HG03457 (cell line): ENCODE data around the gene MGAT3.
"Not testable (repeated sequence)": the region's sequence is repeated elsewhere in the genome, so short reads cannot be mapped to it uniquely, and the experiment has no call there.

Experiments
- ATAC-seq: cut with Tn5 transposase; IDR thresholded peaks from one replicate; pipeline ENCODE4 v1.9.1; 2021; ENCODE audit warnings: moderate number of reproducible peaks; ENCODE audit not compliant: unreplicated experiment

The MGAT3 gene, protein sequence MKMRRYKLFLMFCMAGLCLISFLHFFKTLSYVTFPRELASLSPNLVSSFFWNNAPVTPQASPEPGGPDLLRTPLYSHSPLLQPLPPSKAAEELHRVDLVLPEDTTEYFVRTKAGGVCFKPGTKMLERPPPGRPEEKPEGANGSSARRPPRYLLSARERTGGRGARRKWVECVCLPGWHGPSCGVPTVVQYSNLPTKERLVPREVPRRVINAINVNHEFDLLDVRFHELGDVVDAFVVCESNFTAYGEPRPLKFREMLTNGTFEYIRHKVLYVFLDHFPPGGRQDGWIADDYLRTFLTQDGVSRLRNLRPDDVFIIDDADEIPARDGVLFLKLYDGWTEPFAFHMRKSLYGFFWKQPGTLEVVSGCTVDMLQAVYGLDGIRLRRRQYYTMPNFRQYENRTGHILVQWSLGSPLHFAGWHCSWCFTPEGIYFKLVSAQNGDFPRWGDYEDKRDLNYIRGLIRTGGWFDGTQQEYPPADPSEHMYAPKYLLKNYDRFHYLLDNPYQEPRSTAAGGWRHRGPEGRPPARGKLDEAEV

DNA sequence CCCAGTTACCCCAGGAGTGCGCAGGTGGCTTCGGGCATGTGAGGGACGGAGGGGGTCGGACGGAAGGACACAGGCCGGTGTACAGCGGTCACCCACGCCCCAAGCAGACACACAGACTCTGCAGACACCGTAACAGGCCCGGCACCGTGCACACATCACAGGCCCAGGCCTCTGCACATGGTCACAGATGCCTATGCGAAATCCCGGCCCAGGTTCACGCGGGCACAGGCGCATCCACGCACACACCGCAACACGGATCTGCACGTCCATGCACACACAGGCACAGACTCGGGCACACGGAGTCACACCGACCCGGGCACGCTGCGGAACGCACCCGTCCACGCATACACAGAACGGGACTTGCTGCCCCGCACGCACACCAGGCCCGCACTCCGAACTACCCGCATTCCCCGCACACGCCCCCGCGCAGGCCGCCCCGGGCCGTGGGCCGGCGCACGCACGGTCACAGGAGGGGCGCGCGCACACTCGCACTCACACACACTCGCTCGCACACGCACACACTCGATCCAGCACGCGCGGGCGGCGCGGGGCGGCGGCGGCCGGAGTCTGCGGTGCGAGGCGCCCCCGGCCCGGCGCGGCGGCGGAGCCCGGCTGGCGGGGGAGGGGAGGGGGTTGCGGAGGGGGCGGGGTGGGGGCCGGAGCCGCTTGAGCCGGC lies at the start of gene MGAT3:
Gene MGAT3, plus strand, starts transcription at position 491 of the 676 bp plus-strand sequence. CDS start 30,336 bp downstream, outside the sequence.
- no peak for ATAC-seq

DNA sequence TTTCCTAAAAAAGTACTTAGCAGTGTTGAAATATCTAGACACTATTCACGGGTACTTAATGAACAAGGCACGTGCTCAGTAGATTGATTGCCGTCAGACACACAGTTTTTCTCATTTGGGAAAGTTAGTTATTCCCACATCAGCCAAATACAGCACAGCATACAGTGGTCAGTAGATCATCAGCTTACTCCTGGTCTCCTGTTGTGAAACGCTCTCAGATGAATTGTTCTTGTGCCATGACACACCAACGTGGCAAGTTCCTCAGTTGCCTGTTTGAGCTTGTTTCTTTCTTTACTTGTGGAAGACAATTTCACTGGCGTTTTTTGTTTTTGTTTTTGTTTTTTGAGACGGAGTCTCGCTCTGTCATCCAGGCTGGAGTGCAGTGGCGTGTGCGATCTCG lies 48.6 kb upstream of the MGAT3 start:
- no peak for ATAC-seq

DNA sequence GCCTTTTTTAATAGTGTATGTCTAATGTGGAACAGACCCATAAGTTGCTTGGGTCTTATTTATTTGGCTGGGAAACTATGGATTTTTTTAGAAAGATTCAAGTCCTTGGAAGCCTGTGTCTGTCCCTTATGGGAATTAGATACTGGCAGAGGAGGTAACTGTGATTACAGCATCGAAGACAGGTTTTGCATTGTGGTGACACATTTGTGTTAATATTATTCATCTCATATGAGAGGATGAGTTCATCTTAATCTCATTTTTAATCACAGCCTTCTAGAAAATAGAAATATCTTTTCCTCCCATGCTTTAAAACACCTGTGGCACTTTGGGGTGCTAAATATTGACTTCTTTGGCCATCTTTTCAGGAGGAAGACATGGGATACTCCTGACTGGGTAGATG lies 48.0 kb upstream of the MGAT3 start:
- ATAC-seq, result no peak

DNA sequence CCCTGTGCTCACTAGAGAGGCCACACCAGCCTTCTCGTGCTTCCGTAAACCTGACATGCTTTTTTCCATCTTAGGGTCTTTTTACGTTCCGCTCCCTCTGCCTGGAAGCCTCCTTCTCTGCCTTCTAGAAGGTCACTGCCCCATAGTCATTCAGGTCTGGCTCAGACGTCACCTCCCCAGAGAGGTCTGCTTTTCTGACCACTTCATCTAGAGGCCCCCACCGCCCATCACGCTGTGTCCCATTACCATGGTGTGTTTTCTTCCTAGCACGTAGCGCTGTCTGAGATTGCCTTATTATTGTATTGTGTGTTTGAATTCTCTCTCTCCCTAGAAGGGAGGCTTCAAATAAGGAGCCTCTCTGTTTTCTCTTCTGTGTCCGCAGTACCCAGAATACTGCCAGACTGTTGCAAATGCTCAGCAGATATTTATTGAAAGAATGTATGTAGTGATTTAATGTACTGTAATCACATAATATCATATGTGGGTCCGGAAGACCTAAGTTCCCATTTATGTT lies 47.2 kb upstream of the MGAT3 start:
- ATAC-seq, result no peak

DNA sequence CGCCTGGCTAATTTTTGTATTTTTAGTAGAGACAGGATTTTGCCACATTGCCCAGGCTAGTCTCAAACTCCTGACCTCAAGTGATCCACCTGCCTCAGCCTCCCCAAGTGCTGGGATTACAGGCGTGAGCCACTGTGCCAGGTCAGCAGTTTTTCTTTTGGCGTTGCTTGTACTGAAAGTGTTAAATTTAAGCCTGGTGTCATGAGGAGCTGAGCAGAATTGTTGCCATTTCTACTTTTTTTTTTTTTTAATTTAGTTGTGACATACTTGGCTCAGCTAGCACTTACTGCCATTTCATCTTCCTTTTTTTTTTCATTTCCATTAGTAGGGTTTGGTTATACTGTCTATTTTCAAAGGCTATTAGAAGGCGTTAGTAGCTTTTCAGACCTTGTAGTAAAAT lies 46.5 kb upstream of the MGAT3 start:
- no peak for ATAC-seq

DNA sequence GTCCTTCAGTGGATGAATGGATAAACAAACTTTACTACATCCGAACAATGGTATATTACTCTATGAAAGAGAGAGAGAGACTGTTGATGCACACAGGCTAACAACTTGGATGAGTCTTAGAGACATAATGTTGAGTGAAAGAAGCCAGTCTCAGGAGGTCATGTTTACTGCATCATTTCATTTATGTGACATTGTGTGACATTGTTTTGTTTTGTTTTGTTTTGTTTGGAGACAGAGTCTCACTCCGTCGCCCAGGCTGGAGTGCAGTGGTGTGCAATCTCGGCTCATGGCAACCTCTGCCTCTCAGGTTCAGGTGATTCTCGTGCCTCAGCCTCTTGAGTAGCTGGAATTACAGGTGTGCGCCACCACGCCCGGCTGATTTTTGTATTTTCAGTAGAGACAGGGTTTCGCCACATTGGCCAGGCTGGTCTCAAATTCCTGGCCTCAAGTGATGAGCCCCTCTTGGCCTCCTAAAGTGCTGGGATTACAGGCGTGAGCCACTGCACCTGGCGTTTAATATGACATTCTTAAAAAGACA lies 44.9 kb upstream of the MGAT3 start:
- ATAC-seq, result not testable (repeated sequence)

DNA sequence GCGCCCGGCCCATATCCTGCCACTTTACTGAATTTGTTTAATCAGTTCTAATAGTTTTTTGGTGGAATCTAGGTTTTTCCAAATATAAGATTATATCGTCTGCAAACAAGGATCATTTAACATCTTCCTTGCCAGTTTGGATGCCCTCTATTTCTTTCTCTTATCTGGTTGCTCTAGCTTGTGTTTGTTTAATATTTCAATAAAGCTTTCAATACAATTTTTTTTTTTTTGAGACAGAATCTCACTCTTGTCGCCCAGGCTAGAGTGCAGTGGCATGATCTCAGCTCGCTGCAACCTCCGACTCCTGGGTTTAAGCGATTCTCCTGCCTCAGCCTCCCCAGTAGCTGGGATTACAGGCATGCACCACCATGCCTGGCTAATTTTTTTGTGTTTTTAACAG lies 43.6 kb upstream of the MGAT3 start:
- ATAC-seq, result not testable (repeated sequence)

DNA sequence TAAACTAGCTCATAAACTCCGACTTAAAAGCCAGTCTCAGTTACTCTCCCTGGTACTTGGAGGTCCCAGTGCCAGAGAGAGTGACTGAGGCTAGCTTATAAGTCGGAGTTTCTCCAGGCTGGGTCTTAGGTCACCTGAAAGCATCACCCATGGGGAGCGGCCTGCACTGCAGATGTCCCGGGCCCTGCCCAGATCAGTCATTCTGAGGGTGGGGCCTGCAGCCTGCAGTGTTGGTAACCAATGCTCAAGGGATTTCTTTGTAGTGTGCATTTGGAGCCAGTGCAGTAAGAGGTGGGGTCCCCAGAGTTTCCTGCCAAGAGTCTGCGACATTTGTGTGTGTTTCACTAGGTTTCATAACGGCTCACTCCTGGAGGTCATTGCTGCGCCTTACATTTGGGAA lies 42.4 kb upstream of the MGAT3 start:
- ATAC-seq, result no peak

DNA sequence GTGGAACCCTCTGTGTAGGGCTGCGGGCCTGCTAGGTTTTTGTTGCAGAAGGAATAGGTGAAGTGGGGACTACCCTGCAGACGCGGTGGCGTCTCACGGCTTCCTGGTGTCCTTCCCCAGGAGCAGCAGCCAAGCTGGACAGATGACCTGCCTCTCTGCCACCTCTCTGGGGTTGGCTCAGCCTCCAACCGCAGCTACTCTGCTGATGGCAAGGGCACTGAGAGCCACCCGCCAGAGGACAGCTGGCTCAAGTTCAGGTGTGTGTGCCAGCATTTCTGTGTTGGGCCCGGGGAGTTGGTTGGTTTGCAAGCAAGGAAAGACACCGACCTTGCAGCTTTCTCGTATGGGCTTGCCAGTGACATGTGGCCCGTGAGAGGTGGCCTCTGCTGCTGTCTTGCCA lies 41.9 kb upstream of the MGAT3 start:
- no peak for ATAC-seq

DNA sequence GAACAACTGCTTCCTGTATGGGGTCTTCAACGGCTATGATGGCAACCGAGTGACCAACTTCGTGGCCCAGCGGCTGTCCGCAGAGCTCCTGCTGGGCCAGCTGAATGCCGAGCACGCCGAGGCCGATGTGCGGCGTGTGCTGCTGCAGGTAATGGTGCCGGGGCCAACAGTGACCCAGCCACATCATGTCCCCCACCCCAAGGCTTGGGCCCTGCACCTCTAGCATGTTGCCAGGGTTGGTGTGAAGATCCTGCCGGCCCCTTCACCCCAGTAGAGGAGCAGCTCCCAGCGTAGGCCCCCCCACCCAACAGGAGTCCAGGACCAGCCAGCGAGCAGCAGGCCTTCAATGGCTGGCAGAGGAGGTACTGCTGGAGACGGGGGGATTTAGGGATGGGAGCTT lies 41.3 kb upstream of the MGAT3 start:
- ATAC-seq, result no peak

DNA sequence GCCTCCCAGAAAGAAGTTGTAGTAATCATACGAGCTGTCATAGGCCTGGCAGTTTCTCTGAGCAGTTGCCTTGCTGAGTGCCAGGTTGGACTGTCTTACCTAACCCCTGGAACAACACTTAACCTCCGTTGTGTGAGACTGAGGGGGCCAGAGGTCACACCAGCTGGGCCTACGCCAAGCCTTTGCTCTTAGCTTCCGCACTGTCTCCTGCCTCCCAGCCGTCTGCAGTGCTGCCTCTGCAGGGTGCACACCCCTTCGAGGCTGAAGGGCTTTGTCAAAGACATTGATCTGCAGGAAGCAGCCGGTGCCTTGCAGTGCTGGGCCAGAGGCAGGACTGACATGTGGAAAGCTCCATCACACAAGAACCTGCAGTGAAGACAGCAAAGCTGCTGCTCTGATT lies 40.5 kb upstream of the MGAT3 start:
- ATAC-seq, result no peak

DNA sequence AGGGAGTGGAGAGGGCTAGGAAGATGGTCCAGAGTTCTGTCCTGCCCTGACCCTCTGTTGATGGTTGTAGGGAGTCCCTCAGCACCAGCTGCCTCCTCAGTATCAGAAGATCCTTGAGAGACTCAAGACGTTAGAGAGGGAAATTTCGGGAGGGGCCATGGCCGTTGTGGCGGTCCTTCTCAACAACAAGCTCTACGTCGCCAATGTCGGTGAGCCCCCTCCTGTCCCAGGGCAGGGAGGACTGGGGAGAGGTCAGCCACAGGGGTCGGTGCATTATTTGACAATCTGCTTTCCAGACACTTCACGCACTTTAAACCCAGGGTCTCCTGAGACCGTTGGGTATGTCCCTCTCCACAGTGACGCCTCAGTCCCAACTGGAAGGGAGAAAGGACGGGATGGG lies 39.2 kb upstream of the MGAT3 start:
- ATAC-seq, result no peak

DNA sequence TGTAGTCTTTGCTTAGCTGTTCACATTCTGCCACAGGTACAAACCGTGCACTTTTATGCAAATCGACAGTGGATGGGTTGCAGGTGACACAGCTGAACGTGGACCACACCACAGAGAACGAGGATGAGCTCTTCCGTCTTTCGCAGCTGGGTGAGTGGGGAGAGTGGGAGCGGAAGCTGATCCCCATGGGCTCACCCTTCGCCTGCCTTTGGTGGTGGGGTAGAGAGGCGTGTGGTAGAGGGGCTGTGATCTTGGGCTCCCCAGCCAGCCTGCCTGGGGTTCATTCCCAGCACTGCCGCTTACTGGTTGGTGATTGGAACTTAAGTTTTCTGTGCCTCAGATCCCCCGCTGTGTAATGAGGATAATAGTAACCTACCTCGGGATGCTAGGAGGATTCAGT lies 38.1 kb upstream of the MGAT3 start:
- ATAC-seq, result no peak

DNA sequence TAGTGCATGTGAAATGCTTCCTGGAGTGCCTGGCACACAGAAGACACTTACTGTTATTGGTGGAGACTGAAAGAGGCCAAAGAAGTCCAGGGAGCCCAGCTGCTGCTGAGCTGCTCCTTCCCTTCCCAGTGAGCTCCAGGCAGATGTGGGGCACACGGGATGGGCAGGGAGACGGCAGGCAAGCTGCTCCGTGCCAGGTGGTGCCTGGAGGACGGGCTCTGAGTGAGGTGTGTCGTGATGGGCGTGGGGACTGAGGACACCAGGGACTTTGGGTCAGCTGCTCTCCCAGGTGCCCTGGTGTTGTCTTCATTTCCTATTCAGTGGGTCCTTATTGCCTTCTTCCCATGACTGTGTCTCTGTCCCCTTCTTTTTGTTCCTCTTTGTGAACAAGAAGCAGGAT lies 37.7 kb upstream of the MGAT3 start:
- ATAC-seq, result no peak

DNA sequence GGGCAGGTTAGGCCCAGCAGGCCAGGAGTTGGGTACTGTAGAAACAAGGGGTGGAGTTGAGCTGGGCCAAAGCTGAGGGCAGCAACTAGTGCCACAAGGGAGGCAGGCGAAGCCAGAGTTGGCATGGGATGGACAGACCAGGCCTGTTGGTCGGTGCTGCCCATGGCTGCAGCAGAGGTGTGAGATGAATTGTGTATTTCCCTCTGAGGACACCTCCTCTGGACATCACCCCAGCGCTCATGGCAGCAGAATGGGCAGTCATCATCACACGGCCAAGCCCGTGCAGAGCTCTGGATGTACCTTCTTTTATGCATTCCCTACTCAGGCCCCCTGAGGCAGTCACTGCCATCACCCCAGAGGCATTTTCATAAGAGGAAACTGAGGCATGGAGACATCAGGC lies 36.9 kb upstream of the MGAT3 start:
- no peak for ATAC-seq

DNA sequence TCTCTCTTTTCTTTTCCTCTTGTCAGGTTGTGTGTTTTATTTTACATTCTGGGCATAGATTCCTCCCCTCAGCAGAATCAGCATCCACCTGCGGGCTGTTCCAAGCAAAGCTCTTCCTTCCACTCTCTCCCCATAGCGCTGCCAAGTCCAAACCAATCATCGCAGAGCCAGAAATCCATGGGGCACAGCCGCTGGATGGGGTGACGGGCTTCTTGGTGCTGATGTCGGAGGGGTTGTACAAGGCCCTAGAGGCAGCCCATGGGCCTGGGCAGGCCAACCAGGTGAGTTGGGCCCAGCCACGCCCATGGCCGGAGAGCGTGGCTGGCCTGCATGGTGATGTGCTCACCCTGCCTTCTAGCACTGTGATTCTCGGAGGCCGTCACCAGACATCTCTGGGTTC lies 35.1 kb upstream of the MGAT3 start:
- no peak for ATAC-seq

DNA sequence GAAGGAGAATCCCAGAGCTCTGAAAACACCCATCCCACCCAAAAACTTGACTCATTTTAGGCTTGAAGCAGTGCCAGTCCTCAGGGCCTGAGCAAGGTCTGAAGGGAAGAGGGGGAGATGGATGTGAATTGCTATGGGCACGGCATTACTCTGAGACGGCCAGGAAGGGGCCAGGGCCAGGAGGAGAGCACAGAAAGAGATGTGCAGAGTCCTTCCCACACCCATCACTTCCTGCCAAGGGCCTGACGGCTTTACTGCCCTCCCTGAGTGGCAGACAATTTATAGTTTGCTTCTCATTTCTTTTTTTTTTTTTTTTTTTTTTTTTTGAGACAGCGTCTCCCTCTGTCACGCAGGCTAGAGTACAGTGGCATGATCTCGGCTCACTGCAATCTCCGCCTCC lies 34.7 kb upstream of the MGAT3 start:
- ATAC-seq, result no peak

DNA sequence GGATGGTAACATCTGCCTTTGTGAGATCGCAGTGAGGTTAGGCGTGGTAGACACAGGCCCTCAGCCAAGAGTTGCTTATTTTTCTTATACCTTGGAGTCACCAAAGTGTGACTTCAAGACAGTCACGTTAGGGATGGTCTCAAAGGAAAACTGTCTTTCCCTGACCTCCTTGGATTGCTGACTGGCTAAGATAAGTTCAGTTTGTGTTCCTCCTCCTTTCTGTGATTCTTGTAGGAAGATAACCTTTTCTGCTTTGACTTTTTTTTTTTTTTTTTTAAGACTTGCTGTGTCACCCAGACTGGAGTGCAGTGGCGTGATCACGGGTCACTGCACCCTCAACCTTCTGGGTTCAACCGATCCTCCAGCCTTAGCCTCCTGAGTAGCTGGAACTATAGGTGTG lies 34.1 kb upstream of the MGAT3 start:
- no peak for ATAC-seq

DNA sequence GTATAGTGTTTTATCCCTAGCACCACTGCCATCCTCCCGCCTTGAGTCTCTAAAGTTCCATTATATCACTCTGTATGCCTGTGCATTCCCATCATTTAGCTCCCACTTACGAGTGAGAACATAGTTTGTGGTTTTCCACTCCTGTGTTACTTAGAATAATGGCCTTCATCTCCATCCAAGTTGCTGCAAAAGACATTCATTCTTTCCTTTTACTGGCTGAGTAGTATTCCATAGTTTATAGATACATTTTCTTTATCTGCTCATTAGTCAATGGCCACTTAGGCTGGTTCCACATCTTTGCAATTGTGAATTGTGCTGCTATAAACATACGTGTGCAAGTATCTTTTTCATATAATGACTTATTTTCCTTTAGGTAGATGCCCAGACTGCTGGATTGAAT lies 32.8 kb upstream of the MGAT3 start:
- no peak for ATAC-seq

DNA sequence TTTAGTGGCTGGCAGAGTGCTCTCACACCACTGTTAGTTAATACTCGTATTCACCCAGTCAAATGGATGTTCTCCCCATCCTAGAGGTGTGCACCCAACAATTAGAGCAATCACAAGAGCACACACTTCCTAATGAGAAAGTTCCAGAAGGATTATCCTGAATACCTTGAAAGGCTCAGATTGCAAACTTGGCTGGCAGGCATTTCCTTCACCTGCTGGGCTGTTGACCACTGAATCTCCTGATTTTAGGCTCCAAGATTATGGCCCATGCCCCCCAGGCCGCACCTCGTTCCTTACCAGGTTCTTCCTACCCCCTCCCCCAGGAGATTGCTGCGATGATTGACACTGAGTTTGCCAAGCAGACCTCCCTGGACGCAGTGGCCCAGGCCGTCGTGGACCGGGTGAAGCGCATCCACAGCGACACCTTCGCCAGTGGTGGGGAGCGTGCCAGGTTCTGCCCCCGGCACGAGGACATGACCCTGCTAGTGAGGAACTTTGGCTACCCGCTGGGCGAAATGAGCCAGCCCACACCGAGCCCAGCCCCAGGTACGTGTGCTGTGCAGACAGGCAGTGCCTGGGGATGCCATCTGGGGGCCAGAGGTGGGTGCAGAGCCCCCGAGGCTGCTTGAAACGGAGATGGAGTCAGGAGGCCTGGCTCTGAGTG lies 30.3 kb upstream of the MGAT3 start:
- ATAC-seq, result no peak
